GM19035 (cell line): ENCODE measurements around the gene TOR2A.
A peak's percentile ranks its signal among the peaks of the same experiment; 100 is the strongest.
"Not testable (repeated sequence)": the region's sequence is repeated elsewhere in the genome, so short reads cannot be mapped to it uniquely, and the experiment has no call there.

Source experiments
- ATAC-seq: cut with Tn5 transposase; IDR thresholded peaks from one replicate; pipeline ENCODE4 v1.9.1; 2021; ENCODE audit not compliant: unreplicated experiment

The TOR2A gene

DNA sequence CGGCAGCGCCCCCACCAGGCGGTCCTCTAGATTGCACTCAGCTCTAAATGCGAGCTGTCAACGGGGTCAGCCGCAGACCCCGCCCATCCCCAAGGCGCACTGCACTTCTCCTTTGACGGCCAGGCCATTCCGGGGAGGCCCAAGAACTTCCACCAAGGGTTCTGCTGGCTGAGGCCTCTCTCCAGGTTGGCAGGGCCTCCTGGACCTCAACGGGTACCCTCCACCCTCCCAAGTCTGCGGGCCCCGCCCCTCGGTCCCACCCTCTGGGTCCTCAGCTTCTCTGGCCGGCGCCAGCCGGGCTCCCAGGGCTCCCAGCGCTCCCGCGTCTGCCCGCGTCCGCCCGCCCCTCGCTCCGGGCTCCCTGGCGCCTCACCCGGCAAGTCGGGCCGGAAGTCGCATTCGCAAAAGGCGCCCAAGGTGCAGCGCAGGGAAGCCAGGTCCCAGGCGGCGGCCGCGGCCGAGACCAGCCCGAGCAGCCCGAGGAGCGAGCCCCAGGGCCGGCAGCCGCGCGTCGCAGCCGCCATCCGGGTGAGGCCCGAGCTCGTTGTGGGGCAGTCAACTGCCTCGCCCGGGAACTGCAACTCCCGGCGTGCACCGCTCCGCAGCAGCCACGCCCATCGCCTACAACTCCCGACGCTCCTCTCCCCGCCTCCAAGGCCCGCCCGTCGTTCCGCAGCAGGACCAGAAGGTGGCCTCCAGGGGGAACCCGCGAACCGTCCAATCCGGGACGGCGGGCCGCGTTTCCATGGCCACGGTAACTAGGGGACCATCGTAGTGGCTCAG lies at the start of gene TOR2A:
TSS of gene TOR2A (minus strand) at position 548 of the 783 bp plus-strand sequence. CDS start at position 524, 24 bp downstream.
- peak; percentile 84 for ATAC-seq

DNA sequence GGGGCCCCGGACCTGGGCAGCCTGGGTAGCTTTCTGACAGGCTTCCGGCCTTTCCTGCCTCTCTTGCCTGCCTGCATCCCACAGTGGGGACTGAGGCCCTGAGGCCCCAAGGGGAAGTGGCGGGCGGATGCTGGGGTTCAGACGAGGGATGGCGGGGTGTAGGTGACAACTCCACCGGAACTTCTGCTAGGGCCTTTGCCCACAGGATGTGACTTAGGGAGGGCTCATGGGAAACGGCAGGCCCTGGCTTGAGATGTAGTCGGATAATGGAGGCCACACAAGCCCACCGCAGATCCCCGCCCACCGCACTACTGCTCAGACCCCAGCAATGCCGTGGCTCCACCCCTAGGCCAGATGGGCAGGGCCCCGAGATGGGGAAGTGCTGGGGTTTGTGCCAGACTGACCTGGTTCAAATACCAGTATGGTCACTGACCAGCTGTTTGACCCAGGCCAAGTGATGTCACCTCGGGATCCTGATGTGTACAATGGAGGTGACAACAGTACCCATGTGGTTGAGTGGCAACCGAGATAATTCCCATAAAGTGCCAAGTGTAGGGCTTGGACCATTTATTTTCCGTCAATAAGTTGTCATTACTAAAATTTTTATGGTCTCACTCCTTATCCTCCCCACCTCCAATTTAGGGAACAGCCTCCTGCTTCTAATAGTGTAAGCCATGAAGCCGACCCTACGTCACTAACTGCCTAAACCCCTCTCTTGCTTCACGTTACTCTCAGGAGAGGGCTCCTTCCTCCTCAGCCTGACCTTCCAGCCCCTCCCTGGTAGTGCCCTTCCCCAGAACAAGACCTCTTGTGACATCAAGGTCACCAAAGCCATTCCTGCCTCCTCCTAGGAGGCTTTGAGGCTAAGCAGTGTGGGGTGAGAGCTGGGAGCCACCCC lies 48.3 kb upstream of the TOR2A start:
- no peak for ATAC-seq

DNA sequence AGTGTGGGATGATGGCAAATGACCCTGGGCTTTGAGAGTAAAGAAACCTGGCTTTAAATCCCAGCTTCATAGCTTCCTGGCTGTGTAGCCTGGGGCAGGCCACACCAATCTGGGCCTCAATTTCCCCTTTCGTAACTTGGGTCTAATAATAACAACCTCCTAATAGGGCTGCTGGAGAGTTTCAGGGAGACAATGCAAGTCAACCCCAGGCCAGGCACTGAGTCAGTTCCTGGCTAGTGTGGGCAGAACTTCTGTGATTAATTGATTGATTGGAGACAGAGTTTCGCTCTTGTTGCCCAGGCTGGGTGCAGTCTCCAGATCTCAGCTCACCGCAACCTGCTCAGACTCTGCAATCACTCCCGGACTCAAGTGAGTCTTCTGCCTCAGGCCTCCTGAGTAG lies 46.7 kb upstream of the TOR2A start:
- no peak for ATAC-seq

GRCh38 chr9:127780909-127781308 lies 45.8 kb upstream of the TOR2A start:
- ATAC-seq = not testable (repeated sequence)

GRCh38 chr9:127780126-127780885 lies 45.2 kb upstream of the TOR2A start:
- ATAC-seq = no peak

DNA sequence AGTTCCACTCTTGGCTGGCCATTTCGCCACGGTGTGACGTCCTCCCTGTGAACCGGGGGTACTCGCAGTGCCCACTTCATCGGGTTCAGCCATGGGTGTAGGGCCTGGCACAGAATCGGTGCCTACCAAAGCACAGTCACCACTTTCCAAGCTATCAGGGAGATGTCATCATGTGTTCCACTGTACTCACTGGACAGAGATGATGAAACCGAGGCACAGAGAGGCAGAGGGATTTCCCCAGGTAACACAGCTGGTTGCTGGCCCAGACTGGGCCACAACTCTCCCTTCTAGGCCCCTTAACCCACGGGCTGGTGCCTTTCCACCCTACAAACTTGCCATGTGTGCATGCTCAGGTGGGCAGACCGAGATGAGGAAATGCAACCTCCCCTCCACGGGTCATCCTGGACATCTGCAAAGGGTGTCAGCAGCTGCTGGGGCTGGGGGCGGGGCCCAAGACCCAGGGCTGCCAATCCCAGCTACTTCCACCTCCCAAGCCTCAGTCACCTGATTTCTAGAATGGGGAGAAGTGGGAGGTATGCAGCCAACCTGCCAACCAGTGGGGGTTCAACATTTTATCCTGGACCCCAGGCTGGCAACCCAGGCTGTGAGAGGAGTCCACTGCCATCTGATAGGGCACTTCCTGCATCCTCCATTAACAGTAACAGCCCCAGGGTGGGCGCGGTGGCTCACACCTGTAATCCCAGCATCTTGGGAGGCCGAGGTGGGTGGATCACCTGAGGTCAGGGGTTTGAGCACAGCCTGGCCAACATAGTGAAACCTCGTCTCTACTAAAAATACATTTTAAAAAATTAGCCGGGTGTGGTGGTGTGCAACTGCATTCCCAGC lies 44.3 kb upstream of the TOR2A start:
- ATAC-seq = peak; percentile 38

- peak; percentile 33 for ATAC-seq
Measured at GRCh38 chr9:127778280-127779135, 43.4 kb upstream of the TOR2A start, which contains the start of gene SH2D3C. Gene SH2D3C, minus strand, starts transcription at chr9:127778666. Its CDS starts 39 bp downstream, at chr9:127778627.

- no peak for ATAC-seq
Measured at GRCh38 chr9:127777368-127777980, 42.4 kb upstream of the TOR2A start.

DNA sequence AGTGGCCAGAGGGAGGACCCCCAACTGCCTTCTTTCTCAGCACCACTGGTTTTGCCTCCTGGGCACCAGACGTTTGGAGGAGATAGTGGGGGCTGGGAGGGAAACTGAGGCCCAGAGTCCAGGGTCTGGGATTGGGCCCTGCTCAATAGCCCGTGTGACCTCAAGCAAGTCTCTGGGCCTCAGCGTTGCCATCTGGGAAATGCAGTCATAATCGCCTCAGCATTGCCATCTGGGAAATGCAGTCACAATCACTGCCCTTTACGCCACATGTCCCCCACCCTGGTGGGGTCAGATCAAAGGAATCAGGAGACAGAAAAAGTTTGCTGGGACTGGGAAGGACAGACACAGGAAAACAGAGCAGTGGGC lies 41.8 kb upstream of the TOR2A start:
- ATAC-seq = no peak

GRCh38 chr9:127776195-127776923 lies 41.3 kb upstream of the TOR2A start:
- peak; percentile 32 for ATAC-seq

DNA sequence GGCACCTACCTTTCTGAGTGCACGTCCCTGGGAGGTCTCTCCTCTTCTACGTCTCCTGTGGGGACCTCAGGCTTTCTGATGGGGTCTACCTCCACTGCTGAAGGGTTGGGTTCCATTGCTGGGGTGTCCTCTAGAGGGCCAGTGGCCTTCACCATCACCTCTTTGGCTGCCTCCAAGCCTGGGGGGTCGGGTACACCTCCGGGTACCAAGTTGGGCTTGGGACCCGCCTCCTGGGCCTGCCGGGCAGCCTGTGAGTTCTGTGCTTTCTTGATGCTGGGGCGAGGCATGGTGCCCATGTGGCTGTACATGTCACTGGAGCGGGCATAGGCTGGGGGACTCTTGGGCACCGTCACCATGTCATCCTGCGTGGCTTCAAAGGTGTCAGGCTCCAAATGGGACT lies 38.9 kb upstream of the TOR2A start:
- ATAC-seq = no peak

GRCh38 chr9:127773272-127773671 lies 38.2 kb upstream of the TOR2A start:
- no peak for ATAC-seq

DNA sequence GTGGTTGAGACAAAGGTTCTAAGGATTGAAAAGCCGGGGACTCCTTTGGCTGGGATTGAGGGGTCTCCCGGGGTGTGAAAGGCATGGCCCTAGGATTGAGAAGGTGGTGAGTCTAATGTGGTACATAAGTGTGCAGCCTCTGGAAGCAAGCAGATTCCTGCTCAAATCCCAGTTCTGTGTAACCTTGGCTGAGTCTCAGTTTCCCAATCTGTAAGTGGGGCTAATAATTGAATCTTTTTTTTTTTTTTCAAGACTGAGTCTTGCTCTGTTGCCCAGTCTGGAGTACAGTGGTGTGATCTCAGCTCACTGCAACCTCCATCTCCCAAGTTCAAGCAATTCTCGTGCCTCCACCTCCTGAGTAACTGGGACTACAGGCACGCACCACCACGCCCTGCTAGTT lies 37.5 kb upstream of the TOR2A start:
- ATAC-seq = no peak

DNA sequence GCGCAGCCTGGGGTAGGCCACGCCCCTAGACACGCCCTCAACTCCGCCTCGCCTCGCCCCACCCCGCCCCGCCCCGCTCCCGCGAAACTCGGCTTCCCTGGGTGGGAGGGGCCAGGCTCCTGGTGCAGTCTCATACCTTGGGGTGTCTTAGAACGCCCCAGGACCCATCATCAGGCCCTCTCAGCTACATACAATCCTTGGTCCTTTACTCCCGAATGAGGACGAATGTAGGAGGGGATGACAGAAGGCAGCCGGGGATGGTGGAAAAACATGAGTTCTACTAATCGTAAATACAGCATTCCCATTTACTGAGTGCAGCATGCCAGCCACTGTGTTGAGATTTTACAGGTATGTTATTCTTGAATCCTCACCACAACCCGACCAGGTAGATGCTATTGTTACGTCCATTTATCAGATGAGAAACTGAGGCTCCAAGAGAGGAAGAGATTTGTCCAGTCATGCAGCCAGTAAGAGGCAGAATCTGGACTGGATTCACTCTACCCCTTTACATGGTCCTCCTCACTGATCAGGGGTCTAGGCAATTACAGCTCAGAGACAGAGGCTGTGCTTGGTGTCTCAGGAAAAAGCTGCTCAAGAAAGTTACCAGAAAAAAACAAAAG lies 36.6 kb upstream of the TOR2A start:
- no peak for ATAC-seq

DNA sequence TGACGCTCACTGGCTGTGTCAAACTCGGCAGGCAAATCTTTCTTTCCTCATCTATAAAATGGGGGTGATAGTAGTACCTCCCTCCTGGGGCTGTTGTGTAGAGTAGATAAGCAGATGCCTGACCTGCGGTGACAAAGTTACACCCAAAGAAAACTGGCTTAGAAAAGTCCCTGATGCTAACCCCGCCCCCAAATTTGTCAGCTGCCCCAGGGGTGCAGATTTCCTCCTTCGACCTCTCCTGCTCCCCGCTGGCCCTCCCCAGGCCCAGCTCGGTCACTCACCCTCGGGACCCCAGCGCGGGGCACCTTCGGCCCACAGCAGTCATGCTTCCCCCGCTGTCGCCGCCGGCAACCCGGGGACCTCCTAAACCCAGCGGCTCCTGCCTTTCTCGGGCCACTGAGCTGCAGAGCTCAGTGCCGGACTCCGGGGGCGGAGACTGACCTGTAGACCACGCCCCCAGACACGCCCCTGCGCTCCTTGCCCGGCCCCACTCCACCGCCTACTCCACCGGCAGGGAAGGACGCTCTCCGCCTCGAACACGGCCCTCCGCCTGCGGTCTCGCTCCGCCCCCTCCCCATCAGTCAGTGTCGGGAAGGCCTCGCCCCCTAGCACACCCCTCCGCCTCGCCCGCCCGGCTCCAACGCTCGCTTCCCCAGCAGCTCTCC lies 35.9 kb upstream of the TOR2A start:
- peak; percentile 87 for ATAC-seq

- ATAC-seq = no peak
Measured at GRCh38 chr9:127770583-127770904, 35.5 kb upstream of the TOR2A start.

- ATAC-seq = no peak
Measured at GRCh38 chr9:127769929-127770582, 35.0 kb upstream of the TOR2A start.
